ENCODE results near the gene PPP1R9B. TPM values are rescaled to one million over a fixed set of nuclear protein-coding genes. Genes with fewer than 3 reads are reported as not detected.
A peak's percentile ranks its signal among the peaks of the same experiment; 100 is the strongest.

The PPP1R9B gene
- total RNA-seq, 1 experiment from 2014 or later: 40.6 TPM

DNA sequence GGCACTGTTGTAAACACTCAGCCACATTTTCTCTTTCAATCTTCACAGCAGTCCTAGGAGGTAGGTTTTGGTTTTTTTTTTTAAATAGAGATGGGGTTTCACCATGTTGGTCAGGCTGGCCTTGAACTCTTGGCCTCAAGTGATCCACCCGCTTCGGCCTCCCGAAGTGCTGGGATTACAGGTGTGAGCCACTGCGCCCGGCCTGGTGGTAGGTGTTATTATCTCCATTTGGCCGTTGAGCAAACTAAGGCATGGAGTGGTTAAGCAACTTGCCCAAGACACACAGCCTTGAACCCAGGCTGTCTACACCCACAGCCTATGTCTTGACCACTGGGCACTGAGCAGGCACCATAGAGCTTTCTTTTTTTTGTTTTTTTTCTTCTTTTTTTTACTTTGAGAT lies 24.0 kb upstream of the PPP1R9B start:
- no peak for DNase-seq (ENCODE audit: extremely low read depth, low read depth)

DNA sequence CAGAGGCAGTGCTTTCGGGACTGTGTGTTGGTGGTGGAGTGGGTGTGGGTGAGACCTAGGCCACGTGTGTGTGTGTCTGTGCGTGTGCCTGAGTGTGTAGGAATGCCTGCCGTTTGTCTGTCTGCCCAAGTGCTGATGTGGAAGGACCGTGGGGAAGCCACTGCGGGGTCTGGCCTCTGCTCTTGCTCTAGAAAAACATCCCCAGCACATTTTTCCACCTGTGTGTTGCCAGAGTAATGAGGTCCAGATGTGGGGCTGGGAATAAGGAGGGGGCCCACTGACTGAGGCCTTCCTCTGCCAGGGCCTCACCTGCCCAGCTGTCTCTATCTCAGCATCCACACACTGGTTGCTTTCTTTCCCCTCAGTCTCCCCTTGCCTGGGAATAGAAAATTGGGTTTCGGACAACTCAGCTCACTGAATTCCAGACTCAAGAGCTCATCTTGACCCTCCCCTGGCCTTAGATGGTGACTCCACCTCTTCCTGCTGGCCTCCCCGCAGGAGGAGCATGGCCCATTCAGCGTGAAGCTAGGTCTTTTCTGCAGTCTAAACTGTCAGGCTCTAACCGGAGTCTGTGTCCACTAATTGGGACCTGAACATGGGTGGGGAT lies 23.0 kb upstream of the PPP1R9B start:
- DNase-seq (ENCODE audit: extremely low read depth, low read depth): no peak

DNA sequence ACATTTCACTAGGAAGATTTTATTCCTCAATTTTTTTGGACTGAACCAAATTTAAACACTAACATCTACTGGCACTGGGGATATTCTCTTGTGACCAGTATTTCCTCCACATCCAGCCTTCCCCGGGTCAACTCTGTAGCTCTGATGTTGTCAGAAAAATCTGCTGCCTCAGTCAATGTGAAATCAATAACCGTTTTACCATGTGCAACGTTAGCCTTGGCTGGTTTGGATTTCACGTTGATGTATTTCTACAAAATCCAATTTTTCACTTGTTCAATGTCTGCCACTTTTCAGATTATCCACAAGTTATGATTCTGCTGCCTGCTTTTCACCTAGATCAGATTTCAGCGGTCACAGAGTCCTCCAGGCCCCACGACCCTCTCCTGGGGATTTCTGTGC lies 22.5 kb upstream of the PPP1R9B start:
- no peak for DNase-seq (ENCODE audit: extremely low read depth, low read depth)

DNA sequence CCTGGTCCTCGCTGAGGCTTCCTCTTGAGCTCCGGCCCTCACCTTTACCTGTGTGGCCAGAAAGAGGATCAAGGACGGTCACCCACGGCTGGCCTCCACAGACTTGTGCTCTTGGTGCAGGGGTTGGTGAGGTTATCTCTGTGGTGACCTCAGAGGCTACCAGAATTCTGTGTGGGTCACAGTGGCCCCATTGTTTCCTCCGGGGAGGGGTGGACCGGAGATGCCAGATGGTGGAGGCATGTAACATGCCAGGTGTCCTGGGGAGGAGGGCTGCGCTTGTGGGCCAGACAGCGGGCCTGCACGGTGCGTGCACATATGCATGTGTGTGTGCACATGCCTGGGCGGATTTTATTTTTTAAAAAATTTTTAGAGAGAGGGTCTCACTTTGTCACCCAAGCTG lies 21.7 kb upstream of the PPP1R9B start:
- DNase-seq (ENCODE audit: extremely low read depth, low read depth): no peak

DNA sequence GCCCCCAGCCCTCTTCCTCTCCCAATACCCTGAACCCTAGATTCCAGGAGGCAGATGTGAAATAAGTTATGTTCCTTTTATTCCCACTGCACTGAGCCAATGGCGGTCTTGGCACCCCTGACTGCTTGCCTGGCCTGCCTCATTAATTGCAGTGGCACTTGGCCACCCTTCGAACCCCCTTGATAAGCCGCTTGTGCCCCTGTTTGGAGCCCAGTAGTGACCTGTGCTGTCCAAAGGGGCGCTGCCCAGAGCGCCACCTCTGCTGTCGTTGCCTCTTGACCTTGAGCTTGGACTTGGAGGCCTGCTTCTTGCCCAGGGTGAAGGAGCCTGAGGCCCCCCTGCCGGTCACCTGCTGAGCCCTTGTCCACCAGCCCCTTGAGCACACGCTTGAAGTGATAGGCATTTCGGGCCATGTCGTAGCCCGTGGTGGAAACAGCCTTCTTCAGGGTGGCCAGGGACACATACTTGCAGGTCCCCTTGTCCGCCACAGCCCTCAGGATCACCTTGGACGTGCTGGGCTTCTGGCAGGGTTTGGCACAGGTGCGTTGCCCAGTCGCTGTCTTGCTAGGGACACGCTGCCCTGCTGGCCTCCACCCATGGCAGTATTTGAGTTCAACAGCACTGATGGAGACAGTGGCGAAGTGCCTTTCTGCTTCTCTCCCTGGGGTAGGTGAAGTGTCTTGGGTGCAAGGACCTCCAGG lies 21.0 kb upstream of the PPP1R9B start:
- DNase-seq (ENCODE audit: extremely low read depth, low read depth): no peak

DNA sequence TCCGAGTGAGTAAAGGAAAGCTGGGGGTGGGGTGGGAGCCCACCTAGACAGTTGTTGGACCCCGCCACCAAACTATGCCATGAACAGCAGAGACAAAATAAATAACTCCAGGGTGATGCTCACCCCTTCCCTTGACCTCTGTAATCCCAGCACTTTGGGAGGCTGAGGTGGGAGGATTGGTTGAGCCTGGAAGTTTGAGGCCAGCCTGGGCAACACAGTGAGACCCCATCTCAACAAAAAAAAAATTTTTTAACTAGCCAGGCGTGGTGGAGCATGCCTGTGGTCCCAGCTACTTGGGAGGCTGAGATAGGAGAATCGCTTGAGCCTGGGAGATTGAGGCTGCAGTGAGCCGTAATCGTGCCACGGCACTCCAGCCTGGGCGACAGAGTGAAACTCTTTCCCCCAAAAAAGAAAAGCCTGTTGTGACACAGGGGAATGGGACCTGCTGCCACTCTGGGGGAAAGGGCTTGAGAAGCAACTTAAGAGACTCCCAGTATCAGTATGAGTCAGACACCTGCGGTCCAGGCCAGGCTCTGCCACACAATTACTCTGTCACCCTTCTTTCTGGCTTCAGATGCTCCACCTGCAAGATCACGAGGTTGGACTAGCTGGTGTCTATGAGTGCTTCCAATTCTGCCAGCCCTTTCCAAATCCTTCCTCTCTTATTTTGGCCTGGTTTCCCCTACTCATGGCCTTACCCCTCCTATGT lies 20.3 kb upstream of the PPP1R9B start:
- DNase-seq (ENCODE audit: extremely low read depth, low read depth): no peak

DNA sequence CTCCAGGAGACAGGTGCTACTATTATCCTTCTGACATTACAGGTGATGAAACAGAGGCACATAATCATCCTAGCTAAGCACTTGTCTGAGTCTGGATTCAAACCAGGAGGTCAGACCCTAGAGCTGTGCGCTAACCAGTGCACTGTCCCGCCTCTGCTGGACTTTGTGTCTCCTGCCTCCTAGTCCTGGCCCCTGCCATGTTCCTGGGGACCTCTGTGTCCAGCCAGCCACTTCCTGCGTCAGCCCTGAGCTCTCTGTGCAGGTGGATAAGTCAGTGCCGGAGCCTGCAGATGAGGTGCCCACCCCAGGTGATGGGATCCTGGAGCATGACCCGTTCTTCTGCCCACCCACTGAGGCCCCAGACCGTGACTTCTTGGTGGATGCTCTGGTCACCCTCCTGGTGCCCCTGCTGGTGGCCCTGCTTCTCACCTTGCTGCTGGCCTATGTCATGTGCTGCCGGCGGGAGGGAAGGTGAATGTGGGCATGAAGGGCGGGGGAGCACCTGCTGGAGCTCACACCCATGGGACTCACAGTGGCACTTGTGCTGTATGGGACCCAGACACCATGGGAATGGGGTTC lies 19.5 kb upstream of the PPP1R9B start:
- DNase-seq (ENCODE audit: extremely low read depth, low read depth): no peak

DNA sequence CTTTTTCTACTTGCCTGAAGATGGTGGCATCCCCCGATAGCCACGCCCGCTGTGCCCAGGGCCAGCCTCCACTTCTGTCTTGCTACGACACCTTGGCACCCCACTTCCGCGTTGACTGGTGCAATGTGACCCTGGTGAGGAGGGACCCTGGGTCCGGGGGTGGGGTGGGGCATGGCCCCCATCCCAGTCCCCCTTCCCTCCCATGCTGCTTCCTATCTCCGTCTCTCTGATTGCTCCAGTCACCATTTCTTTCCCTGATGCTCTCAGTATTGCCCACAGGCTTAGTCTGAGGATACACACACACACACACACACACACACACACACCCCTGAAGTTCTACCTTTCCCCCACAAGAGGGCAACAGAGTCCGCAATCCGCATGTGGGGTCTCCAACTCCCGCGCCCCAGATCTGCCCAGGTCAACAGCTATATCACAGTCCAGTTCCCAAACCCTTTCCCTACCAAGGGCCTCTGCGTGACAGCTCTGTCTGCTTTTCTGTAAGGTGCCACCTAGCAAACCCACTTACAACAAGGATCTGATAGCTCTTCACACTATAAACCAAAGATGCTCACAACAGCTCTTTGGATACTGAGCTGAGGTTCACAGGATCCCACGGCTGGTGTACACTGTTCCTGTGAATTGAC lies 18.8 kb upstream of the PPP1R9B start:
- DNase-seq (ENCODE audit: extremely low read depth, low read depth): peak; percentile 45

DNA sequence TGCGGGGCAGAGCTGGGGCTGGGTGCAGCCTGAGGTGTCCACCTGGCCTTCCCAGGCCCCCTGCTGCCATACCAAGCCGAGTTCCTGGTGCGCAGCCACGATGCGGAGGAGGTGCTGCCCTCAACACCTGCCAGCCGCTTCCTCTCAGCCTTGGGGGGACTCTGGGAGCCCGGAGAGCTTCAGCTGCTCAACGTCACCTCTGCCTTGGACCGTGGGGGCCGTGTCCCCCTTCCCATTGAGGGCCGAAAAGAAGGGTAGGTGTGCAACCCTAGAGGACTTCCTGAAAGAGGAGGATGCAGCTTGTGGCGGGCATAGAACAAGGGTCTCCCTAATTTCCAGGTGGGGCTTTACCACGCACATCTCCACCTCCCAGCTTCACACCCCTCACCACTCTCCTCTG lies 17.8 kb upstream of the PPP1R9B start:
- DNase-seq (ENCODE audit: extremely low read depth, low read depth): no peak

DNA sequence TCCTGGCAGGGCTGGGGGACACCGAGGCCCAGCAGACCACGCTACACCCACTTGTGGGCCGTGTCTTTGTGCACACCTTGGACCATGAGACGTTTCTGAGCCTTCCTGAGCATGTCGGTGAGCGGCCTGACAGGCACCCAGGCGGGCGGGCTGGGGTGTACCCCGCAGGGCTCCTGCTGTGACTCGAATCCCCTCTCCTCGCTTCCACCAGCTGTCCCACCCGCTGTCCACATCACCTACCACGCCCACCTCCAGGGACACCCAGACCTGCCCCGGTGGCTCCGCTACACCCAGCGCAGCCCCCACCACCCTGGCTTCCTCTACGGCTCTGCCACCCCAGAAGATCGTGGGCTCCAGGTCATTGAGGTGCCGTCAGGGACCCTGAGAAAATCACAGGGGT lies 16.9 kb upstream of the PPP1R9B start:
- DNase-seq (ENCODE audit: extremely low read depth, low read depth): no peak

DNA sequence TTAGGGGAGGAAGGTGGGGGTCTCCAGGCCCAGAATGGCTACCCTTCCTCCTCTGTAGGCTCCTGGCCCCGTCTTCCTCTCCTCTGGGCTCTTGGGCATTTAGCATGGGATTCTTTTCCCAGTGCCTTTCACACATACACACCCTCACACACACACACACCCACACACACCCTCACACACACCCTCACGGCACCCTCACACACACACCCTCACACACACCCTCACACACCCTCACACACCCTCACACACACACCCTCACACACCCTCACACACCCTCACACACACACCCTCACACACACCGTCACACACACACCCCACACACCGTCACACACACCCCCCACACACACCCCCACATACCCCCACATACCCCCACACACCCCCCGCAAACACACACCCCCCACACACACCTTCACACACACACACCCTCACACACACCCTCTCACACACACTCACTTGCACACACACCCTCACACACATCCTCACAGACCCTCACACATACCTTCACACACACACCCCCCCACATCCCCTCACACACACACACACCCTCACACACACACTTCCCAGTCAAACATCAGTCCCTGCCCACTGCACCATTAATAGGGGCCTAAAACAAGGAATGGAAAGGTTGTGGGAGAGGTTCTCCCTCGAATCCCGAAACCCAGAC lies 16.2 kb upstream of the PPP1R9B start:
- DNase-seq (ENCODE audit: extremely low read depth, low read depth): no peak

DNA sequence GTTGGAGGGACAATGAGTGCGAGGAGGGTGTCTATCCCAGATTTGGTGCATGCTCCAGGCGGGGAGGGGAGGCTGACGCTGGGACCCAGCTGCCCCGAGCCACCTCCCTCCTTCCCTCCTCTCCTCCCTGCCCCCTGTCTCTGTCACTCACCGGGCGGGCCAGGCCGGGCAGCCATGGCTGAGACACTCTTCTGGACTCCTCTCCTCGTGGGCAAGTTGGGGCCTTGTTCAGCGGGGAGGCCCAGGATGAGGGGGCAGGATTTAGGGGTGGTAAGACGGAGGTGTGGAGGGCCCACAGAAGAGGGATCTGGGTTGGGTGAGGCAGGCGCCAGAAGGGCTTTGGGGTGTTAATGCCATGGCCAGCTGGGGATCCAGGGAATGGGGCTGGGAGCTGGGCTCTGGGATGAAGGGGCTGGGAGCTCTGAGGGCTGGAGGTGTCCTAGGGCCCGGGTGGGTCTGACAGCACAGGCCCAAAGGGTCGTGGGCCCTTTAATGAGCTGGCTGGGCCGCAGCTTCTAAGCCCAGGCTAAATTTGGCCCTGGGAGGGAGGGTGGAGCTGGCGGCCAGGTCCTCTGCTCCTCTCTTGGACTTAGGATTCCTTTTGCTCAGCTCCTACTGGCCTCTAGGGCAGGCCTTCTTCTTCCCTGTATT lies 15.5 kb upstream of the PPP1R9B start, which contains the start of gene SGCA:
Gene SGCA, plus strand, starts transcription at position 139 of the 651 bp plus-strand sequence. Its CDS starts 36 bp downstream, at position 175.
- DNase-seq (ENCODE audit: extremely low read depth, low read depth): no peak

DNA sequence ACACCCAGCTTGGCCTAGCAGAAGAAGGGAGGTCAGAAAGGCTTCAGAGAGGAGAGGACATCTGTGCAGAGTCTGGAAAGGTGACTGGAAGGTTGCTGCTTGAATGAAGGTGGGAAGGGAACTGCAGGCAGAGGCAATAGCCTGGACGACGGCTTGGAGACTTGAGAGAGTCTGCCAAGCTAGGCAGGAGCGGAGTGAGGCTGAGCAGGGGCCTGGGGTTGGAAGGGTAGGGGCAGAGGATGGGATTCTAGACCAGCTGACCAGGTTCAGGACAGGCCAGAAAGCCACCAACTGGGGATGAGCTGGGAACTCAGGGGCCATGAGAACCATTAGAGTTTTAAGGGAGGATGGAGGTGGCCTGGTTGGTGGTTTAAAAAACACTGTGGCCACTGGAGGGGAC lies 15.0 kb upstream of the PPP1R9B start:
- DNase-seq (ENCODE audit: extremely low read depth, low read depth): no peak

DNA sequence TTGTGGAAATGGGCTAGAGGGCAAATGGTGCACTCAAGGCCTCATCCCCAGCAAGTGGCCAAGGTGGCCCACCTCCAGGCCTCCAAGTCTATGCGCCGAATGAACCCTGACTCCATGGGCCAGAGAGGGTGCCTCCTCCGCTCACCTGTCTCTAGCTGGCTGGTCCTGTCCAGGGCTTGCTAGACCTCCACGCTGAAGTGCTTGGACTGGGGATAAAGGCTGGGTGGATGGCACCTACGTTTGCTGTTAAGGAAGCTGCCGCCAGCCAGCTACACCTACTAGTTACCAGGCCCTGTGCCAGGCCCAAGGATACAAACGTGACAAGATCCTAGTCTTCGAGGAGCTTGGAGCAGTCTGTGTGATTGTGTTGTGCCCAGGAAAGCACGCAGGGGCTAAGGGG lies 14.6 kb upstream of the PPP1R9B start:
- DNase-seq (ENCODE audit: extremely low read depth, low read depth): no peak

DNA sequence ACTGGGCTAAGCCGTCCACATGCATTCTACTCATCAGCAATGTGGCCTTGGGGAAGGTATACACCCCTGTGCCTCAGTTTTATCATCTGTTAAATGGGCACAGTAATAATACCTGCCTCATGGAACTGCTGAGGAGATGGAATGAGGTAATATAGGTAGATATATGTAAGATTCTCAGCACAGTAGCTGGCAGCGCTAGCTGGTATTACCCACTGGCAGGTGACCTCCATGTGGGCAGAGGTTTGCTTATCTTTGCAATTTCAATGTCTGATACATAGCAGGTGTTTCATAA lies 14.2 kb upstream of the PPP1R9B start:
- no peak for DNase-seq (ENCODE audit: extremely low read depth, low read depth)

DNA sequence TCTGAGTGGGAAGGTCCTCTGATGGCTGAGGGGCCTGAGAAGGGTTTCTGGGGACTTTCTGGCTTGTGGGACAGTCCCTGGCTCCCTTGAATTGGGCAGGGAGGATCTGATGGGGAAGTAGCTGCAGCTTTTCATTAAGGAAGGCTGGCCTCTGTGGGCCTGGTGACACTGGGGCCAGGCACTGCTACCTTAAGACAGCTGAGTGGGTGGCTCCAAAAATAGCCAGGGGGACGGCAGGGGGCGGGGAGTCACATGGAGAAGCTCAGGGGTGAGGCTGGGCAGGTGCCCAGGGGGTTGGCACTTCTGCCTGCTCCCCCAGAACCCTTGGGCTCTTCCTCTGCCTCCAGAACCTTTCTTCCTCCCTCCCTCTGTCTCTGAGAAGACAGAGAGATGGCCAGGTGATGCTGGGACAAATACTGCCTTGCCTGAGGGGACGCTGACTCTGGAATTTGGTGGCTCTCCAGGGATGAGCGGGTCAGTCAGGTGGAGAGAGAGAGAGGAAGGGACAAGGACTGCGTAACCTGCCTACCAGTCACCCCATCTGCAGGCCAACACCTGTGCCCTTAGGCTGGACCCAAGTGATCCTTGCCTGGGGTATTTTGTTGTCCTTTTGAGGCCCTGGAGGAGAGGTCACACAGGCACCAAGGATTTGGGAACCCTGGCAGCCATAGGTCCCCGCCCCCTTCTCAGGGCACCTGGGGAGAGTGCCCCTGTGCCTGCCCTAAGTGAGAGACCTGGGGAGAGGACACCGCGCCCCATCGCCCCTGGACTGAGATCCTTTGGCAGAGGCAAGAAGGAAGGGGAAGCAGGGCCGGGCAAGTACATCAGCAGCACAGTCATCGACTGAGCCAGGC lies 13.6 kb upstream of the PPP1R9B start:
- DNase-seq (ENCODE audit: extremely low read depth, low read depth): no peak

DNA sequence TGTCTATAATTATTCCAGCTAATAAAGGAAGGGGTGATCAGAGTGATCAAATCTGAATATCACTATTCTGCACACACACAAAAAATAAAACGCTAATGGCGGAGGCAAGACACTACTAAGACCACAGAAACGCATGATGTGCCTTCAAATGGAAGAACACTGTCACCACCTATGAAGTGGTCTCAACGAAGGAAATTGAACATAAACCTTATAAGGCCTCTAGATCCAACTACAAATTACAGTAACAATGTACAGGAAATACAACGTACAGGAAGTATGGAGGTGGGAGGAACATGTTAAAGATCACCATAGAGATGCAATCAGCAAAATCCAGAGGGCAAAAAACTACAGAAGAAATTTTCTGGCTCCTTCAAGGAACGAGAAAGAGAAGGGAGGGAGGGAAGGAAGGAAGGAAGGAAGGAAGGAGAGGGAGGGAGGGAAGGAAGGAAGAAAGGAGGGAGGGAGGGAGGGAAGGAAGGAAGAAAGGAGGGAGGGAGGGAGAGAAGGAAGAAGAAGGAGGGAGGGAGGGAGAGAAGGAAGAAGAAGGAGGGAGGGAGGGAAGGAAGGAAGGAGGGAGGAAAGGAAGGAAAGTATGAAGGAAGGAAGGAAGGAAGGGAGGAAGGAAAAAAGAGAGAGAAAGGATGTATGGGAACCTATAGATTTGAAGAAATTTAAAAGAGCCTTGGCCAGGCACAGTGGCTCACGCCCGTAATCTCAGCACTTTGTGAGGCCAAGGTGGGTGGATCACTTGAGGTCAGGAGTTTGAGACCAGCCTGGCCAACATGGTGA lies 12.2 kb upstream of the PPP1R9B start:
- DNase-seq (ENCODE audit: extremely low read depth, low read depth): no peak

DNA sequence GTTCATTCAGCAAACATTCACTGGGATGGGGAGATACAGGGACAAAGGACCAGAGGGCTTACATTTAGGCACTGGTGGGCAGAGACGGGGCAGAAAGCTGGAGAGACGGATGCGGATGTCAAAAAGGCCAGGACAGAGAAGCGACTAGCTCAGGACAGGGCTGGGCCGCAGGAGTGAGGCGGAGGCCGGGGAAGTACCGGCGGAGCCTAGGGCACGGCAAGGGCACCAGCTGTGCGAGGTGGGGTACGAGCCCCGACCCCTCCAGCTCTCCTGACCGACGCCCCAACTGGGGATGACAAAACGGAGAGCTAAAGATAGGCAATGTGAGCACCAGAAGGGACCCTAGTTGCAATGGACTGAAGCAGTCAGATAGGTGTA lies 11.4 kb upstream of the PPP1R9B start:
- DNase-seq (ENCODE audit: extremely low read depth, low read depth): no peak
